Thymus (tissue), 11 donors: Measurements from ENCODE around the gene CLEC10A. TPM values are rescaled to one million over a fixed set of nuclear protein-coding genes. Genes with fewer than 3 reads are reported as not detected.
A peak's percentile ranks its signal among the peaks of the same experiment; 100 is the strongest.

ENCODE experiments used
- DNase-seq, 9 donors: peaks; one replicate each; pipeline ENCODE4 v3.0.0-alpha.2; 2013; ENCODE audit warnings: low spot score in 9 of 9, low read depth in 6 of 9, missing footprints in 1 of 9
- H3K27ac ChIP-seq, 2 donors: one replicate each; pipeline ENCODE4 v1.5.1; 2013; ENCODE audit warnings: control low read depth in 1 of 2, low read depth in 1 of 2, low read length in 1 of 2, mild to moderate bottlenecking in 1 of 2, moderate library complexity in 1 of 2
- H3K27me3 ChIP-seq, 2 donors: one replicate each; pipeline ENCODE4 v1.5.1; 2013; ENCODE audit warnings: low read length in 1 of 2; ENCODE audit not compliant: control insufficient read depth in 2 of 2, insufficient read depth in 1 of 2
- H3K36me3 ChIP-seq, 2 donors: one replicate each; pipeline ENCODE4 v1.5.1; 2013; ENCODE audit warnings: low read length in 1 of 2, mild to moderate bottlenecking in 1 of 2, moderate library complexity in 1 of 2; ENCODE audit not compliant: control insufficient read depth in 2 of 2, insufficient read depth in 2 of 2
- H3K4me1 ChIP-seq, 2 donors: one replicate each; pipeline ENCODE4 v1.5.1; 2013; ENCODE audit warnings: low read length in 2 of 2; ENCODE audit not compliant: control insufficient read depth in 2 of 2, insufficient read depth in 2 of 2
- H3K4me3 ChIP-seq, 2 donors: one replicate each; pipeline ENCODE4 v1.5.1; 2013; ENCODE audit warnings: low read length in 2 of 2, control low read depth in 1 of 2, mild to moderate bottlenecking in 1 of 2
- H3K9me3 ChIP-seq, 2 donors: one replicate each; pipeline ENCODE4 v1.5.1; 2013; ENCODE audit warnings: low read length in 1 of 2, mild to moderate bottlenecking in 1 of 2; ENCODE audit not compliant: control insufficient read depth in 2 of 2, insufficient read depth in 1 of 2
- WGBS: extraction: QIAGEN DNeasy Blood & Tissue Kit; methylation state at CpG from one replicate; pipeline ENCODE4 v1.1.7; 2013; 5-methylcytosine and 5-hydroxymethylcytosine counted together
- polyA plus RNA-seq: library from polyadenylated mRNA; stranded (reverse); fragments of 200-250 nt; gene quantifications from one replicate; pipeline ENCODE4 v1.2.3, GENCODE V29; 2013
- total RNA-seq: library from RNA; stranded (reverse); fragments of 120-200 nt; gene quantifications from one replicate; pipeline ENCODE4 v1.2.4, GENCODE V29; 2013
- donor health status: healthy.

CLEC10A gene
- total and polyA plus RNA-seq, 2 donors = 8.6 to 11.2 TPM

GRCh38 chr17:7039832-7040231, 40.2 kb downstream of the CLEC10A start:
- peaks cover 12 to 37% of the 10 kb centered on the region in 2 donors for H3K4me1 ChIP-seq
- no peak overlapping the region for H3K27ac ChIP-seq

GRCh38 chr17:7038025-7038862, 41.8 kb downstream of the CLEC10A start:
- Histone ChIP-seq H3K4me1 (peaks cover 13 to 28% of the 10 kb centered on the region in 2 donors), H3K9me3 (peaks cover 0 to 8% of the 10 kb centered on the region in 2 donors), H3K36me3 (no peaks in the 10 kb centered on the region), H3K27ac (no peak overlapping the region), H3K4me3 (no peak overlapping the region), H3K27me3 (peaks cover 18 to 29% of the 10 kb centered on the region in 2 donors)
- WGBS = 95% methylated on average over 19 of the region's 19 CpGs
- DNase-seq = no peak

More at GRCh38 chr17:7039832-7040231, 40.2 kb downstream of the CLEC10A start:
- H3K9me3 ChIP-seq = peaks cover 0 to 13% of the 10 kb centered on the region in 2 donors
- H3K36me3 ChIP-seq = no peaks in the 10 kb centered on the region
- no peak for DNase-seq
- H3K27me3 ChIP-seq = peaks cover 30 to 45% of the 10 kb centered on the region in 2 donors
- no peak overlapping the region for H3K4me3 ChIP-seq
- WGBS = 92% methylated on average over 5 of the region's 5 CpGs

DNA sequence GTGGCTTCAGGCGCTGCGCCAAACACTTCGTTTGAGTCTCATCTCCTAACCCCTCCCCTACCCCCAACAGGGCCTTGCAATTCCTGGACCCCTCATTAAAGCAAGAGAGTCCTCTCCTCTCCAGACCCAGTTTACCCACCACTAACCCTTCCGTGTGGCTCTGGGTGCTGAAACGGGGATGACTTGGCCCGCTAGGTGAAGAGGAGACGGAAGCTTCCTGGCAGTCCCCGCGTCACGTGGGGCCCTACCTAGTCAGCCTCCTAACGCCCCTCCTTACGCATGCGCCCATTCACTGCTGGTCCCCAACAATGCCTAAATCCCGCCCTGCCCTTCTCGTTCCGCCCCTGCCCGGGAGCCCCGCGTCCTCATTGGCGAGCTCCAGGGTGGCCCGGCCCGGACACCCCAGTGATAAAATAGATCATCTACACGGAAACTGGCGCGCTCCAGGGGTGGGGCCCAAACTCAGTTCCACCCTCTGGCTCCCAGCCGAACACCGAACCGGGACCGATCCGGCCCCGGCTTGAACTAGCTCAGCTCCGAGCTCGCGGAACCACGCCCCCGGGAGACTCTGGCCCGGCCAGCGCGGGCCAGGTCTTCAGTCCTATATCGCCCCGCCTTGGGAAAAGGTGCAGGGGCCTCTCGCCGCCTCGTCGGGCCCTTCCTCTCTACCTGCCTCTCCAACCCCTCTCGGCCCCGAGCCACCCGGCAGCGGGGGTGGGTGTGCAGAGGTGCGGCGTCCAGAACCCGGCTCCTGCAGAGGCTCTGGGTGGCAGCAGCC, 44.3 kb downstream of the CLEC10A start, which contains the start of gene SLC16A13:
SLC16A13 (plus strand) TSS at position 425 of the 778 bp plus-strand sequence. CDS start 368 bp downstream, outside the sequence.
- peak within 1 kb of the TSS; percentile 92 to 97 for H3K27ac ChIP-seq
- H3K4me3 ChIP-seq = peak within 1 kb of the TSS; percentile 75 to 79
- peak in 8 of 9 donors; percentile 91 to 99 (median 96) for DNase-seq
- under 1% methylated on average over 52 of the region's 52 CpGs for WGBS
- H3K36me3 ChIP-seq = no peaks in the 10 kb centered on the region
- peaks cover 9 to 25% of the 10 kb centered on the region in 2 donors for H3K4me1 ChIP-seq
- H3K27me3 ChIP-seq = peaks cover 0 to 6% of the 10 kb centered on the region in 2 donors
- H3K9me3 ChIP-seq = no peaks in the 10 kb centered on the region

GRCh38 chr17:7034955-7035590, 45.0 kb downstream of the CLEC10A start:
- Histone ChIP-seq H3K36me3 (no peaks in the 10 kb centered on the region), H3K4me1 (peaks cover 10 to 28% of the 10 kb centered on the region in 2 donors), H3K27me3 (peaks cover 0 to 6% of the 10 kb centered on the region in 2 donors), H3K27ac (peak overlapping the region; percentile 92 to 97), H3K9me3 (no peaks in the 10 kb centered on the region), H3K4me3 (peak overlapping the region; percentile 75 to 79)
- WGBS = 8% methylated on average over 7 of the region's 7 CpGs
- DNase-seq = no peak

GRCh38 chr17:7029659-7030058, 50.4 kb downstream of the CLEC10A start:
- Histone ChIP-seq H3K36me3 (no peaks in the 10 kb centered on the region), H3K4me3 (peak overlapping the region; percentile 13 to 27), H3K4me1 (peaks cover 10 to 23% of the 10 kb centered on the region in 2 donors), H3K27ac (peak overlapping the region; percentile 36 to 88), H3K27me3 (no peaks in the 10 kb centered on the region), H3K9me3 (no peaks in the 10 kb centered on the region)
- WGBS = 28% methylated on average over 8 of the region's 8 CpGs
- DNase-seq = peak in 4 of 9 donors; percentile 58 to 86 (median 72)

- H3K4me3 ChIP-seq = no peak overlapping the region
- H3K27ac ChIP-seq = peak overlapping the region in 1 of 2 donors; percentile 88
- DNase-seq = no peak
- H3K27me3 ChIP-seq = peaks cover 0 to 5% of the 10 kb centered on the region in 2 donors
- WGBS = 92% methylated on average over 3 of the region's 3 CpGs
- no peaks in the 10 kb centered on the region for H3K36me3 ChIP-seq
- peaks cover 10 to 24% of the 10 kb centered on the region in 2 donors for H3K4me1 ChIP-seq
- peaks cover 0 to 4% of the 10 kb centered on the region in 2 donors for H3K9me3 ChIP-seq
Observed at GRCh38 chr17:7029096-7029495, 51.0 kb downstream of the CLEC10A start.

DNA sequence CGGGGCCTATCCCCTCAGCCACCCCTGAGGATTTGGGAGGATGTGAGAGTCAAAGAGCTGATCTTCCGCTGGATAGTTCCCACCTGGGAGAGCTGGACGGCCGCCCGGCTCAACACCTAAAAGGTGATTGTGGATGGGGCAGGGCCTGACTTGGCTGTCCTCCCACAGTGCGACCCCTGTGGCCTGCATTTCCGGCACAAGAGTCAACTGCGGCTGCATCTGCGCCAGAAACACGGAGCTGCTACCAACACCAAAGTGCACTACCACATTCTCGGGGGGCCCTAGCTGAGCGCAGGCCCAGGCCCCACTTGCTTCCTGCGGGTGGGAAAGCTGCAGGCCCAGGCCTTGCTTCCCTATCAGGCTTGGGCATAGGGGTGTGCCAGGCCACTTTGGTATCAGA, 52.7 kb downstream of the CLEC10A start:
- Histone ChIP-seq H3K4me3 (no peak overlapping the region), H3K4me1 (peaks cover 10 to 42% of the 10 kb centered on the region in 2 donors), H3K27ac (no peak overlapping the region), H3K27me3 (peaks cover 14 to 23% of the 10 kb centered on the region in 2 donors), H3K36me3 (no peaks in the 10 kb centered on the region), H3K9me3 (peaks cover 0 to 7% of the 10 kb centered on the region in 2 donors)
- WGBS = 96% methylated on average over 13 of the region's 13 CpGs
- DNase-seq = no peak

- no peak for DNase-seq
- H3K27ac ChIP-seq = no peak overlapping the region
- 95% methylated on average over 29 of the region's 29 CpGs for WGBS
Observed at GRCh38 chr17:7026471-7027115, 53.5 kb downstream of the CLEC10A start.

More at GRCh38 chr17:7026471-7027115, 53.5 kb downstream of the CLEC10A start:
- Histone ChIP-seq H3K36me3 (no peaks in the 10 kb centered on the region), H3K4me1 (peaks cover 14 to 43% of the 10 kb centered on the region in 2 donors), H3K9me3 (peaks cover 0 to 11% of the 10 kb centered on the region in 2 donors), H3K27me3 (peaks cover 20 to 30% of the 10 kb centered on the region in 2 donors), H3K4me3 (no peak overlapping the region)
